Fibroblast of skin of right quadriceps (primary cell): ENCODE data around the gene ZBTB8B.
"Not testable (repeated sequence)": the region's sequence is repeated elsewhere in the genome, so short reads cannot be mapped to it uniquely, and the experiment has no call there.

Experiments
- DNase-seq: peaks from one replicate; pipeline ENCODE4 v3.0.0-alpha.2; 2013

The ZBTB8B gene

GRCh38 chr1:32470991-32471694 lies 6.3 kb downstream of the ZBTB8B start:
- DNase-seq: no peak

- no peak for DNase-seq
Measured at GRCh38 chr1:32471695-32472362, 7.0 kb downstream of the ZBTB8B start.

GRCh38 chr1:32472966-32473365 lies 8.1 kb downstream of the ZBTB8B start:
- DNase-seq: not testable (repeated sequence)

- no peak for DNase-seq
Measured at GRCh38 chr1:32474954-32475353, 10.1 kb downstream of the ZBTB8B start.

GRCh38 chr1:32480003-32480402 lies 15.1 kb downstream of the ZBTB8B start:
- DNase-seq: no peak

GRCh38 chr1:32480761-32481160 lies 15.9 kb downstream of the ZBTB8B start:
- no peak for DNase-seq

GRCh38 chr1:32481788-32482187 lies 16.9 kb downstream of the ZBTB8B start:
- DNase-seq: not testable (repeated sequence)

- DNase-seq: no peak
Measured at GRCh38 chr1:32485554-32486255, 20.8 kb downstream of the ZBTB8B start.

GRCh38 chr1:32486463-32487113 lies 21.7 kb downstream of the ZBTB8B start:
- DNase-seq: no peak

GRCh38 chr1:32487182-32487581 lies 22.3 kb downstream of the ZBTB8B start:
- no peak for DNase-seq

GRCh38 chr1:32489774-32490454 lies 25.0 kb downstream of the ZBTB8B start:
- DNase-seq: no peak

GRCh38 chr1:32491386-32491785 lies 26.5 kb downstream of the ZBTB8B start:
- DNase-seq: no peak

- peak; percentile 15 for DNase-seq
Measured at GRCh38 chr1:32494196-32494595, 29.3 kb downstream of the ZBTB8B start.

- no peak for DNase-seq
Measured at GRCh38 chr1:32494711-32495337, 30.0 kb downstream of the ZBTB8B start.

GRCh38 chr1:32496127-32496526 lies 31.3 kb downstream of the ZBTB8B start:
- DNase-seq: peak; percentile 25

GRCh38 chr1:32498751-32499150 lies 33.9 kb downstream of the ZBTB8B start:
- DNase-seq: no peak

- peak; percentile 69 for DNase-seq
Measured at GRCh38 chr1:32500387-32501209, 35.7 kb downstream of the ZBTB8B start.

- no peak for DNase-seq
Measured at GRCh38 chr1:32501865-32502264, 37.0 kb downstream of the ZBTB8B start.

GRCh38 chr1:32503153-32503552 lies 38.3 kb downstream of the ZBTB8B start:
- DNase-seq: no peak

- no peak for DNase-seq
Measured at GRCh38 chr1:32507021-32507420, 42.1 kb downstream of the ZBTB8B start.

GRCh38 chr1:32508761-32509160 lies 43.9 kb downstream of the ZBTB8B start:
- no peak for DNase-seq
